PFSK-1 (cell line): ENCODE measurements around the gene GFI1.

ENCODE experiments used
- FOXP2 ChIP-seq: optimal IDR thresholded peaks from 2 replicates; pipeline ENCODE3; 2011; ENCODE audit warnings: borderline replicate concordance, control low read depth, inconsistent platforms; ENCODE audit not compliant: insufficient read depth; ENCODE audit errors: extremely low read length, extremely low read depth
- POLR2AphosphoS5 ChIP-seq: IDR thresholded peaks from 2 replicates; pipeline ENCODE4 v1.6.1; 2012; ENCODE audit warnings: low read depth, mild to moderate bottlenecking, control low read depth, low read length, moderate library complexity
- REST ChIP-seq, 2 experiments: IDR thresholded peaks; 2 replicates each; pipeline versions ENCODE4 v1.6.1 to v1.8.0; 2011 to 2012; ENCODE audit warnings: low read depth in 2 of 2, low read length in 2 of 2, control low read depth in 1 of 2, inconsistent platforms in 1 of 2, mild to moderate bottlenecking in 1 of 2, moderate library complexity in 1 of 2; ENCODE audit not compliant: insufficient read depth in 1 of 2
- SIN3A ChIP-seq: IDR thresholded peaks from 2 replicates; pipeline ENCODE4 v1.6.1; 2012; ENCODE audit warnings: mild to moderate bottlenecking, low read length, moderate library complexity, borderline replicate concordance; ENCODE audit not compliant: insufficient read depth
- TAF1 ChIP-seq: IDR thresholded peaks from 2 replicates; pipeline ENCODE4 v1.6.1; 2012; ENCODE audit warnings: low read length, control low read depth, borderline replicate concordance; ENCODE audit not compliant: insufficient read depth

The GFI1 gene

GRCh38 chr1:92511541-92511940, 24.8 kb upstream of the GFI1 start:
- TF ChIP-seq REST (IDR thresholded peaks at IDR 0.05; ENCODE audit: insufficient read depth in 1 of 2, low read depth in 2 of 2, low read length in 2 of 2) (no peak), FOXP2 (no peak), POLR2AphosphoS5 (no peak), TAF1 (no peak), SIN3A (no peak)

- TF ChIP-seq SIN3A (no peak), FOXP2 (no peak), TAF1 (no peak), POLR2AphosphoS5 (no peak), REST (IDR thresholded peaks at IDR 0.05; ENCODE audit: insufficient read depth in 1 of 2, low read depth in 2 of 2, low read length in 2 of 2) (no peak)
Observed at GRCh38 chr1:92509619-92510018, 22.9 kb upstream of the GFI1 start.

- no peak for TF ChIP-seq TAF1
- TF ChIP-seq FOXP2, result no peak
- no peak for TF ChIP-seq REST (IDR thresholded peaks at IDR 0.05; ENCODE audit: insufficient read depth in 1 of 2, low read depth in 2 of 2, low read length in 2 of 2)
- TF ChIP-seq SIN3A, result no peak
- no peak for TF ChIP-seq POLR2AphosphoS5
Observed at GRCh38 chr1:92505015-92505692, 18.4 kb upstream of the GFI1 start.

- TF ChIP-seq TAF1 (no peak), POLR2AphosphoS5 (no peak), REST (IDR thresholded peaks at IDR 0.05; ENCODE audit: insufficient read depth in 1 of 2, low read depth in 2 of 2, low read length in 2 of 2) (no peak), FOXP2 (no peak), SIN3A (no peak)
Observed at GRCh38 chr1:92504291-92505014, 17.7 kb upstream of the GFI1 start.

- TF ChIP-seq TAF1 (no peak), SIN3A (no peak), POLR2AphosphoS5 (no peak), FOXP2 (no peak), REST (IDR thresholded peaks at IDR 0.05; ENCODE audit: insufficient read depth in 1 of 2, low read depth in 2 of 2, low read length in 2 of 2) (no peak)
Observed at GRCh38 chr1:92503926-92504285, 17.2 kb upstream of the GFI1 start.
